CD8-positive, alpha-beta memory T cell (primary cell): ENCODE data around the gene CCDC102A. TPM values are rescaled to one million over a fixed set of nuclear protein-coding genes. Genes with fewer than 3 reads are reported as not detected.
A peak's percentile ranks its signal among the peaks of the same experiment; 100 is the strongest.

Experiments
- CTCF ChIA-PET: fragments of 350-600 bp; sonication (Branson Sonifier 250); formaldehyde crosslinking; loops from one replicate; lab custom pipeline; 2021; ENCODE audit warnings: antibody characterized with exemption; lab: Charles Lee
- POLR2A ChIA-PET: fragments of 350-600 bp; sonication (Branson Sonifier 250); formaldehyde crosslinking; loops from one replicate; lab custom pipeline; 2021; ENCODE audit warnings: antibody characterized with exemption; lab: Charles Lee
- DNase-seq, 5 donors: peaks; one replicate each; pipeline versions ENCODE4 v3.0.0 to v3.0.0-alpha.2; 2020 to 2022; ENCODE audit warnings: mixed read lengths in 1 of 5
- H3K27ac ChIP-seq: one replicate; pipeline ENCODE4 v1.7.0; 2013; ENCODE audit warnings: low read depth, mild to moderate bottlenecking, low read length, moderate library complexity
- H3K27me3 ChIP-seq: 2 replicates; pipeline ENCODE4 v1.7.0; 2013; ENCODE audit warnings: low read length, mild to moderate bottlenecking; ENCODE audit not compliant: insufficient read depth, poor library complexity, severe bottlenecking
- H3K36me3 ChIP-seq: 2 replicates; pipeline ENCODE4 v1.7.0; 2013; ENCODE audit warnings: mild to moderate bottlenecking, low read length, moderate library complexity; ENCODE audit not compliant: insufficient read depth
- H3K4me1 ChIP-seq: 2 replicates; pipeline ENCODE4 v1.7.0; 2013; ENCODE audit warnings: mild to moderate bottlenecking, low read length, moderate library complexity; ENCODE audit not compliant: insufficient read depth
- H3K4me3 ChIP-seq: 2 replicates; pipeline ENCODE4 v1.7.0; 2013; ENCODE audit warnings: mild to moderate bottlenecking, low read length
- H3K9me3 ChIP-seq: 2 replicates; pipeline ENCODE4 v1.7.0; 2013; ENCODE audit warnings: mild to moderate bottlenecking, low read length
- H3K27ac Mint-ChIP-seq, 8 donors: one replicate each; pipeline ENCODE4 v1.8.0; 2020 to 2021; ENCODE audit warnings: mixed read lengths in 8 of 8, mild to moderate bottlenecking in 6 of 8, inconsistent platforms in 3 of 8, moderate library complexity in 3 of 8
- H3K27me3 Mint-ChIP-seq, 2 donors: one replicate each; pipeline ENCODE4 v1.8.0; 2020 to 2021; ENCODE audit warnings: mixed read lengths in 2 of 2, mild to moderate bottlenecking in 1 of 2, moderate library complexity in 1 of 2
- H3K36me3 Mint-ChIP-seq, 3 donors: one replicate each; pipeline ENCODE4 v1.8.0; 2020 to 2021; ENCODE audit warnings: mixed read lengths in 3 of 3, inconsistent platforms in 1 of 3, mild to moderate bottlenecking in 1 of 3
- H3K4me1 Mint-ChIP-seq, 3 donors: one replicate each; pipeline ENCODE4 v1.8.0; 2020 to 2021; ENCODE audit warnings: mixed read lengths in 3 of 3, inconsistent platforms in 1 of 3, mild to moderate bottlenecking in 1 of 3
- H3K4me3 Mint-ChIP-seq, 7 donors: one replicate each; pipeline ENCODE4 v1.8.0; 2020 to 2021; ENCODE audit warnings: mixed read lengths in 7 of 7, mild to moderate bottlenecking in 6 of 7, moderate library complexity in 4 of 7, inconsistent platforms in 2 of 7
- H3K9me3 Mint-ChIP-seq, 5 donors: one replicate each; pipeline ENCODE4 v1.8.0; 2020 to 2022; ENCODE audit warnings: mixed read lengths in 5 of 5, mild to moderate bottlenecking in 3 of 5, moderate library complexity in 2 of 5, inconsistent platforms in 1 of 5
- polyA plus RNA-seq: library from polyadenylated mRNA; unstranded; fragments of 300-500 nt; fragmentation: Illumina TruSeq; gene quantifications from one replicate; pipeline ENCODE4 v1.2.3, GENCODE V29; 2021
- total RNA-seq, 2 experiments: library from RNA; stranded (reverse); gene quantifications; one replicate each; pipeline ENCODE4 v1.2.3, GENCODE V29; 2021

Gene CCDC102A
- total and polyA plus RNA-seq, 3 experiments from 2014 or later, result 22.6 to 28.1 (median 27.0) TPM

GRCh38 chr16:57527027-57527426 is 9.3 kb downstream of the CCDC102A start:
- Histone ChIP-seq H3K9me3 (no peaks in the 10 kb centered on the region), H3K36me3 (no peaks in the 10 kb centered on the region), H3K27me3 (no peaks in the 10 kb centered on the region), H3K27ac (no peak overlapping the region), H3K4me1 (peaks cover 28% of the 10 kb centered on the region), H3K4me3 (no peak overlapping the region)
- H3K4me1 Mint-ChIP-seq, result peaks cover 27 to 29% (median 29%) of the 10 kb centered on the region in 3 donors
- no peak overlapping the region for H3K27ac Mint-ChIP-seq
- H3K9me3 Mint-ChIP-seq, result no peaks in the 10 kb centered on the region
- CTCF ChIA-PET, result interaction anchor here (1.2 kb wide), 1 partner anchor 15 kb away, joined by 3 read pairs; the partner anchor contains the start of gene ADGRG5
- POLR2A ChIA-PET, result no interaction called here
- DNase-seq, result no peak
- H3K4me3 Mint-ChIP-seq, result peak overlapping the region in 1 of 7 donors; percentile 32
- H3K36me3 Mint-ChIP-seq, result peaks cover 4 to 23% (median 7%) of the 10 kb centered on the region in 3 donors
- peaks cover 0 to 1% of the 10 kb centered on the region in 2 donors for H3K27me3 Mint-ChIP-seq

GRCh38 chr16:57526498-57526897 is 9.9 kb downstream of the CCDC102A start:
- no peaks in the 10 kb centered on the region for H3K9me3 ChIP-seq
- H3K27ac ChIP-seq, result no peak overlapping the region
- no peak for DNase-seq
- ChIA-PET CTCF (interaction anchor here (1.5 kb wide), 1 partner anchor 110 kb away, joined by 4 read pairs; no protein-coding TSS in a partner anchor), POLR2A (no interaction called here)
- Mint-ChIP-seq H3K27ac (no peak overlapping the region), H3K36me3 (peaks cover 4 to 26% (median 7%) of the 10 kb centered on the region in 3 donors), H3K4me1 (peaks cover 22 to 24% (median 23%) of the 10 kb centered on the region in 3 donors), H3K4me3 (no peak overlapping the region), H3K27me3 (peaks cover 0 to 1% of the 10 kb centered on the region in 2 donors), H3K9me3 (no peaks in the 10 kb centered on the region)
- H3K4me3 ChIP-seq, result no peak overlapping the region
- H3K4me1 ChIP-seq, result peaks cover 23% of the 10 kb centered on the region
- no peaks in the 10 kb centered on the region for H3K27me3 ChIP-seq
- no peaks in the 10 kb centered on the region for H3K36me3 ChIP-seq

- Mint-ChIP-seq H3K27me3 (peaks cover 0 to 1% of the 10 kb centered on the region in 2 donors), H3K27ac (peak overlapping the region in 1 of 8 donors; percentile 84), H3K4me1 (peaks cover 16 to 17% (median 16%) of the 10 kb centered on the region in 3 donors), H3K36me3 (peaks cover 4 to 28% (median 11%) of the 10 kb centered on the region in 3 donors), H3K4me3 (no peak overlapping the region), H3K9me3 (no peaks in the 10 kb centered on the region)
- CTCF ChIA-PET, result interaction anchor here (1.5 kb wide), 1 partner anchor 109 kb away, joined by 4 read pairs; no protein-coding TSS in a partner anchor
- H3K36me3 ChIP-seq, result no peaks in the 10 kb centered on the region
- no peak overlapping the region for H3K4me3 ChIP-seq
- H3K4me1 ChIP-seq, result peaks cover 16% of the 10 kb centered on the region
- POLR2A ChIA-PET, result no interaction called here
- H3K27ac ChIP-seq, result no peak overlapping the region
- H3K27me3 ChIP-seq, result no peaks in the 10 kb centered on the region
- DNase-seq, result no peak
- no peaks in the 10 kb centered on the region for H3K9me3 ChIP-seq
These were observed 10.6 kb downstream of the CCDC102A start for GRCh38 chr16:57525761-57526160.

GRCh38 chr16:57522960-57523359 is 13.4 kb downstream of the CCDC102A start:
- POLR2A ChIA-PET, result no interaction called here
- Histone ChIP-seq H3K4me3 (no peak overlapping the region), H3K36me3 (no peaks in the 10 kb centered on the region), H3K4me1 (peaks cover 8% of the 10 kb centered on the region), H3K9me3 (no peaks in the 10 kb centered on the region), H3K27ac (no peak overlapping the region), H3K27me3 (no peaks in the 10 kb centered on the region)
- Mint-ChIP-seq H3K27me3 (peaks cover 0 to 1% of the 10 kb centered on the region in 2 donors), H3K36me3 (peaks cover 0 to 30% (median 7%) of the 10 kb centered on the region in 3 donors), H3K4me3 (no peak overlapping the region), H3K4me1 (peaks cover 6 to 9% (median 6%) of the 10 kb centered on the region in 3 donors), H3K9me3 (no peaks in the 10 kb centered on the region), H3K27ac (no peak overlapping the region)
- CTCF ChIA-PET, result interaction anchor here (0.7 to 2.6 kb wide), 9 partner anchors 9 to 221 kb away, joined by 3 to 7 read pairs (median 4); partner anchors contain the start of genes DOK4 and POLR2C
- no peak for DNase-seq

- H3K36me3 ChIP-seq, result no peaks in the 10 kb centered on the region
- no peak overlapping the region for H3K27ac ChIP-seq
- H3K4me3 ChIP-seq, result no peak overlapping the region
- Mint-ChIP-seq H3K4me3 (no peak overlapping the region), H3K4me1 (peaks cover 6 to 13% (median 6%) of the 10 kb centered on the region in 3 donors), H3K36me3 (peaks cover 0 to 47% (median 5%) of the 10 kb centered on the region in 3 donors), H3K27me3 (peaks cover 0 to 4% of the 10 kb centered on the region in 2 donors), H3K27ac (peak overlapping the region in 2 of 8 donors; percentile 36 to 72), H3K9me3 (no peaks in the 10 kb centered on the region)
- POLR2A ChIA-PET, result interaction anchor here (1.1 kb wide), 2 partner anchors 45 to 57 kb away, joined by 3 to 4 read pairs; partner anchors contain the start of gene POLR2C
- no peaks in the 10 kb centered on the region for H3K9me3 ChIP-seq
- CTCF ChIA-PET, result interaction anchor here (0.7 to 6.0 kb wide), 38 partner anchors 8 to 278 kb away, joined by 3 to 54 read pairs (median 4); partner anchors contain the start of genes ADGRG5, CIAPIN1, COQ9 and DOK4
- peaks cover 8% of the 10 kb centered on the region for H3K4me1 ChIP-seq
- peak; percentile 64 to 86 (median 75) for DNase-seq
- no peaks in the 10 kb centered on the region for H3K27me3 ChIP-seq
These were observed 16.5 kb downstream of the CCDC102A start for GRCh38 chr16:57519796-57520360.

- Mint-ChIP-seq H3K36me3 (peaks cover 0 to 54% (median 7%) of the 10 kb centered on the region in 3 donors), H3K9me3 (no peaks in the 10 kb centered on the region), H3K4me1 (peaks cover 6 to 13% (median 6%) of the 10 kb centered on the region in 3 donors), H3K27me3 (peaks cover 0 to 4% of the 10 kb centered on the region in 2 donors), H3K27ac (peak overlapping the region in 2 of 8 donors; percentile 19 to 50), H3K4me3 (no peak overlapping the region)
- peaks cover 8% of the 10 kb centered on the region for H3K4me1 ChIP-seq
- ChIA-PET CTCF (interaction anchor here (1.0 to 6.0 kb wide), 9 partner anchors 9 to 101 kb away, joined by 4 to 54 read pairs (median 11); partner anchors contain the start of genes CIAPIN1, COQ9 and POLR2C), POLR2A (no interaction called here)
- no peak overlapping the region for H3K27ac ChIP-seq
- no peaks in the 10 kb centered on the region for H3K27me3 ChIP-seq
- H3K4me3 ChIP-seq, result no peak overlapping the region
- no peak for DNase-seq
- no peaks in the 10 kb centered on the region for H3K36me3 ChIP-seq
- H3K9me3 ChIP-seq, result no peaks in the 10 kb centered on the region
These were observed 17.4 kb downstream of the CCDC102A start for GRCh38 chr16:57518922-57519321.

- Histone ChIP-seq H3K36me3 (no peaks in the 10 kb centered on the region), H3K4me1 (peaks cover 8% of the 10 kb centered on the region), H3K27ac (no peak overlapping the region), H3K4me3 (no peak overlapping the region), H3K27me3 (no peaks in the 10 kb centered on the region), H3K9me3 (no peaks in the 10 kb centered on the region)
- H3K4me3 Mint-ChIP-seq, result no peak overlapping the region
- peaks cover 0 to 58% (median 7%) of the 10 kb centered on the region in 3 donors for H3K36me3 Mint-ChIP-seq
- POLR2A ChIA-PET, result no interaction called here
- no peak for DNase-seq
- H3K9me3 Mint-ChIP-seq, result no peaks in the 10 kb centered on the region
- CTCF ChIA-PET, result interaction anchor here (1.0 to 6.0 kb wide), 9 partner anchors 10 to 100 kb away, joined by 4 to 54 read pairs (median 11); partner anchors contain the start of gene POLR2C
- peaks cover 0 to 4% of the 10 kb centered on the region in 2 donors for H3K27me3 Mint-ChIP-seq
- peak overlapping the region in 1 of 8 donors; percentile 50 for H3K27ac Mint-ChIP-seq
- peaks cover 6 to 13% (median 6%) of the 10 kb centered on the region in 3 donors for H3K4me1 Mint-ChIP-seq
These were observed 17.9 kb downstream of the CCDC102A start for GRCh38 chr16:57518520-57518919.
